Body of pancreas (tissue), 4 donors: ENCODE measurements around the gene ZMAT2.

ENCODE experiments used
- CTCF ChIP-seq, 7 experiments: fragments of 450-650 bp in 4 of 7; fragments of 200-600 bp in 3 of 7; sonication (generic) in 3 of 7; IDR thresholded peaks; one replicate each; pipeline ENCODE4 v1.5.1; 2016 to 2019; ENCODE audit warnings: antibody characterized with exemption in 7 of 7
- POLR2A ChIP-seq, 3 donors: fragments of 450-650 bp; IDR thresholded peaks; one replicate each; pipeline ENCODE4 v1.6.1; 2016; ENCODE audit warnings: antibody characterized with exemption in 3 of 3, mild to moderate bottlenecking in 2 of 3

GRCh38 chr5:140711794-140712193 is 11.5 kb downstream of the ZMAT2 start:
- TF ChIP-seq CTCF (IDR thresholded peaks at IDR 0.05) (no peak), POLR2A (IDR thresholded peaks at IDR 0.05) (no peak)
